Measurements from ENCODE around the gene CAPZA1. TPM values are rescaled to one million over a fixed set of nuclear protein-coding genes. Genes with fewer than 3 reads are reported as not detected.

Gene CAPZA1
- total RNA-seq, 6 donors from 2014 or later, result 91.1 to 196 (median 128) TPM

GRCh38 chr1:112715264-112716053 lies 95.8 kb downstream of the CAPZA1 start, which contains the start of gene PPM1J:
PPM1J (minus strand) TSS chr1:112715332; CDS start chr1:112715301, 31 bp downstream.
- peaks cover 0 to 4% (median 0%) of the 10 kb centered on the region in 4 donors for H3K27me3 ChIP-seq
- ATAC-seq (ENCODE audit: low FRiP score in 2 of 2), result peak; percentile 93 to 94
- peaks cover 13 to 36% (median 28%) of the 10 kb centered on the region in 4 donors for H3K4me1 ChIP-seq
- DNase-seq, result peak; percentile 99 to 100
- WGBS, 2 donors, result 0% methylated on average over 22 to 32 of the region's 51 CpGs
- peak within 1 kb of the TSS; percentile 48 to 75 (median 67) for H3K4me3 ChIP-seq
- H3K27ac ChIP-seq, result peak within 1 kb of the TSS; percentile 22 to 77 (median 60)
- no peaks in the 10 kb centered on the region for H3K9me3 ChIP-seq
- TF ChIP-seq POLR2A (IDR thresholded peaks at IDR 0.05), result peak in 2 of 4 donors; percentile 37 to 46
- TF ChIP-seq POLR2AphosphoS5 (IDR thresholded peaks at IDR 0.05), result peak in 1 of 2 donors; percentile 67
- no peak for TF ChIP-seq EP300 (IDR thresholded peaks at IDR 0.05)
- peak in 1 of 6 experiments; percentile 7 for TF ChIP-seq CTCF (IDR thresholded peaks at IDR 0.05)
- no peaks in the 10 kb centered on the region for H3K36me3 ChIP-seq

- peaks cover 13 to 36% (median 28%) of the 10 kb centered on the region in 4 donors for H3K4me1 ChIP-seq
- peak in 1 of 2 donors; percentile 86 for DNase-seq
- TF ChIP-seq POLR2A (IDR thresholded peaks at IDR 0.05) (no peak), CTCF (IDR thresholded peaks at IDR 0.05) (peak; percentile 91 to 95 (median 94)), POLR2AphosphoS5 (IDR thresholded peaks at IDR 0.05) (no peak)
- peak overlapping the region; percentile 22 to 77 (median 60) for H3K27ac ChIP-seq
- peak; percentile 88 to 93 for ATAC-seq (ENCODE audit: low FRiP score in 2 of 2)
- H3K9me3 ChIP-seq, result no peaks in the 10 kb centered on the region
- no peaks in the 10 kb centered on the region for H3K36me3 ChIP-seq
- WGBS, 2 donors, result 16 to 17% methylated on average over 13 of the region's 13 CpGs
- peak overlapping the region in 3 of 4 donors; percentile 64 to 75 (median 70) for H3K4me3 ChIP-seq
- peaks cover 0 to 4% (median 0%) of the 10 kb centered on the region in 4 donors for H3K27me3 ChIP-seq
Observed at GRCh38 chr1:112716133-112716720, 96.6 kb downstream of the CAPZA1 start.

GRCh38 chr1:112717263-112717873 lies 97.7 kb downstream of the CAPZA1 start:
- no peaks in the 10 kb centered on the region for H3K9me3 ChIP-seq
- DNase-seq (no peak), ATAC-seq (ENCODE audit: low FRiP score in 2 of 2) (no peak)
- no peak for TF ChIP-seq POLR2AphosphoS5 (IDR thresholded peaks at IDR 0.05)
- no peak for TF ChIP-seq EP300 (IDR thresholded peaks at IDR 0.05)
- no peak for TF ChIP-seq CTCF (IDR thresholded peaks at IDR 0.05)
- TF ChIP-seq POLR2A (IDR thresholded peaks at IDR 0.05), result no peak
- H3K4me3 ChIP-seq, result no peak overlapping the region
- H3K27ac ChIP-seq, result no peak overlapping the region
- 75 to 85% methylated on average over 2 of the region's 2 CpGs for WGBS, 2 donors
- H3K4me1 ChIP-seq, result peaks cover 14 to 40% (median 28%) of the 10 kb centered on the region in 4 donors
- H3K27me3 ChIP-seq, result peaks cover 0 to 4% (median 0%) of the 10 kb centered on the region in 4 donors
- H3K36me3 ChIP-seq, result no peaks in the 10 kb centered on the region

DNA sequence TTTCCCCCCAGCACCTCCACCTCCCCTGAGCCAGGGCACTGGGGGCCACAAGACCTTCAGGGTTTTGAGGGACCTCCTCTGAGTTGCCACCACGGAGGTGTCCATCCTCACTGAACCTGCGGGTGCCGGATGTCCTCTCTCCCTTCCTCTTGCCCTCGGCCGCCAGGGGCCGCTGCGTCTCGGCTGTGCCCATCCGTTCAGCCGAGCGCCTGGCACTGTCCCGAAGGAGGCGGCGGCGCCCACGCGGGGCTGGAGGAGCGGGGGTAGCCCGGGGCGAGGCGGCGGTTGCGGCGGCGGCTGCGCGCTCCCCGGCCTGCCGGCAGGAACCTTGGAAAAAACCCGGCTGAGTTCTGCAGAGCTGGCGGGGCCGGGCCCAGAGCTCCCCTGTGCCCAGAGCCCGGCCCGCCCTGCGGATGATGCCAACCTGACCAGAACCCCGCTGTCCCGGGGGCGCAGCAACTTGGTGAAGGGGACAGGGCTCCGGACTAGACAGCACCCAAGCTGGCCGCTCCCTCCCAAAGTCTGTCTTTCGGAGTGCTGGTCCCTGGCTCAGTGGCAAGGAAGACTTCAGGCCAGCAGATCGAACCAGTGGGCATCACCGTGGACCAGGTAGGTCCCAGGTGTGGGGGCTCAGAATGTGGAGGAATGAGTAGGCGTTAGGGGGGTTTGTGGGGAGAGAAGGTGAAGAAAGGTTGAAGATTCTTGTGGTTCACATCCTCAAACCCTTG lies 99.2 kb downstream of the CAPZA1 start:
- TF ChIP-seq EP300 (IDR thresholded peaks at IDR 0.05), result no peak
- peak; percentile 84 to 91 (median 86) for TF ChIP-seq CTCF (IDR thresholded peaks at IDR 0.05)
- no peak for TF ChIP-seq POLR2AphosphoS5 (IDR thresholded peaks at IDR 0.05)
- TF ChIP-seq POLR2A (IDR thresholded peaks at IDR 0.05), result no peak
- 40 to 44% methylated on average over 11 to 12 of the region's 44 CpGs for WGBS, 2 donors
- peaks cover 24 to 44% (median 28%) of the 10 kb centered on the region in 4 donors for H3K4me1 ChIP-seq
- DNase-seq, result peak; percentile 71 to 97
- H3K27me3 ChIP-seq, result peaks cover 0 to 4% (median 0%) of the 10 kb centered on the region in 4 donors
- H3K36me3 ChIP-seq, result no peaks in the 10 kb centered on the region
- ATAC-seq (ENCODE audit: low FRiP score in 2 of 2), result peak in 1 of 2 donors; percentile 49
- H3K27ac ChIP-seq, result no peak overlapping the region
- H3K4me3 ChIP-seq, result peak overlapping the region in 2 of 4 donors; percentile 21 to 30
- no peaks in the 10 kb centered on the region for H3K9me3 ChIP-seq
